GM12891 (cell line): Measurements from ENCODE around the gene NEK9.

Experiments
- PAX5 ChIP-seq: IDR thresholded peaks from 2 replicates; pipeline ENCODE4 v1.6.1; 2011; ENCODE audit warnings: low read length, moderate library complexity, mild to moderate bottlenecking; ENCODE audit not compliant: insufficient read depth, severe bottlenecking
- POLR2A ChIP-seq: IDR thresholded peaks from 2 replicates; pipeline ENCODE4 v1.6.1; 2011; ENCODE audit warnings: low read depth, low read length, control low read depth
- POLR2AphosphoS5 ChIP-seq: IDR thresholded peaks from 2 replicates; pipeline ENCODE4 v1.6.1; 2011; ENCODE audit warnings: low read depth, low read length, control low read depth
- POU2F2 ChIP-seq: IDR thresholded peaks from 2 replicates; pipeline ENCODE4 v1.6.1; 2011; ENCODE audit warnings: low read depth, mild to moderate bottlenecking, control low read depth, low read length, moderate library complexity
- SPI1 ChIP-seq: IDR thresholded peaks from 2 replicates; pipeline ENCODE4 v1.6.1; 2011; ENCODE audit warnings: low read depth, low read length, control low read depth
- TAF1 ChIP-seq: IDR thresholded peaks from 2 replicates; pipeline ENCODE4 v1.6.1; 2011; ENCODE audit warnings: low read depth, low read length, control low read depth

DNA sequence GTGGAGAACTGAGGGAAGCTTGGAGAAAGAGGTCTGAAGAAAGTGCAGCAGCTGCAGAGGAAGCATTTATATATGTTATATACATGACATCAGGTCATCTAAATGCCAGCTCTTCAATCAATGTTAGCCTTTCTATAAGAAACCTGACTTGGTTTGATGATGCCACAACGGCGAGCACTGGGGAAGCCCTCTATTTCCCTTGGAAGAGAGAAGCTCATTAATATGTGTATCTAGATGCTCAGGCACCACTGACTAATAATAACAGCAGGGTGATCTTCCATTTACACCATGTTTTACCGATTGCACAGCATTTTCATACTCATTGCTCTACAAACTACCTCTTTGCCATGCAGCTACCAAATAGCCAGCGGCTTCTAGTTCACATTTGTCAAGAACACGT, 63.8 kb downstream of the NEK9 start:
- TF ChIP-seq TAF1: no peak
- no peak for TF ChIP-seq POLR2AphosphoS5
- no peak for TF ChIP-seq POLR2A
- TF ChIP-seq POU2F2: no peak
- no peak for TF ChIP-seq PAX5
- no peak for TF ChIP-seq SPI1
